GM21723 (cell line): Measurements from ENCODE around the gene POM121.
"Not testable (repeated sequence)": the region's sequence is repeated elsewhere in the genome, so short reads cannot be mapped to it uniquely, and the experiment has no call there.

Experiments
- ATAC-seq: cut with Tn5 transposase; IDR thresholded peaks from one replicate; pipeline ENCODE4 v1.9.1; 2021; ENCODE audit warnings: mild to moderate bottlenecking, moderate library complexity; ENCODE audit not compliant: unreplicated experiment

The POM121 gene

DNA sequence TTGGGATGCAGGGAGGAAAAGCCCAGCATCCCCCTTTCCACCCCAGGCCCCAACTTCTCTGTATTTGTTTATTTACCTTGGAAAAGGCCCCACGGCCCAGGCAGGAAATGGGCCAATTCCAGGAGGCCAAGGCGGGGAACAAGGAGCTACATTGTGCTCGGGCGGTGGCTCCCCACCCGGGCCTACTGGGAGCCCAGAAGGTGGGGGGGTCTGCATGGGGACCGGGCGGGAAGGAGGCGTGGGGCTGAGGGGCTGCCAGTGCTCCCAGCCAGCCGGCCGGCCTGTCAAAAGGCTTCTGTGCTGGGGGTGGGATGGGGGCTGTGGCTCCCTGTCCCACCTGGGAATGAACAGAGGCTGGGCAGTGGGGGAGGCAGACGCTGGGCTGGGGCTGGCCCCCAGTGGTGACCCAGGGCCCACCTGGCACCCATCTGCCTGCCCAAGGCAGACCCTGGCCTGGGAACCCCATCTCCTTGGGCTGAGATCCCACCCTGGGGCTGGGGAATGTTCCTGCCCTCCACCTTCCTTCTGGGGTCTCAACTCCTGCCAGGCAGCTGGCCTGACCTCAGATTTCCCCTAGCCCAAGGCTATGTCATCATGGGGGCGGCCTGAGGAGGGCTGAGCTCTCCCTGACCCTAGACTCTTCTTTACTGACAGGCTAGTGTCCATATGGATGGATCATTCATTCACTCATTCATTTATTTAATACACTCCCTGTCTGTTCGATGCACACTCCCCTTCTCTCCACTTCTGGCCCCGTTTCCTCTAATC is 65.4 kb downstream of the POM121 start:
- ATAC-seq: not testable (repeated sequence)

DNA sequence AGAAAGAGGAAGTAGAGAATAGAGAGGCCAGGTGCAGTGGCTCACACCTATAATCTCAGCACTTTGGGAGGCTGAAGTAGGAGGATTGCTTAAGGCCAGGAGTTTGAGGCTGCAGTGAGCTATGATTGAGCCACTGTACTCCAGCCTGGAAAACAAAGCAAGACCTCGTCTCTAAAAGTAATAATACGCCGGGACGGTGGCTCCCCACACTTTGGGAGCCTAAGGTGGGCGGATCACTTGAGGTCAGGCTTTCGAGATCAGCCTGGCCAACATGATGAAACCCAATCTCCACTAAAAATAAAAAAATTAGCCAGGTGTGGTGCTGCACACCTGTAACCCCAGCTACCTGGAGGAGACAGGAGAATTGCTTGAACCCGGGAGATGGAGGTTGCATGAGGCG is 70.6 kb downstream of the POM121 start:
- not testable (repeated sequence) for ATAC-seq

DNA sequence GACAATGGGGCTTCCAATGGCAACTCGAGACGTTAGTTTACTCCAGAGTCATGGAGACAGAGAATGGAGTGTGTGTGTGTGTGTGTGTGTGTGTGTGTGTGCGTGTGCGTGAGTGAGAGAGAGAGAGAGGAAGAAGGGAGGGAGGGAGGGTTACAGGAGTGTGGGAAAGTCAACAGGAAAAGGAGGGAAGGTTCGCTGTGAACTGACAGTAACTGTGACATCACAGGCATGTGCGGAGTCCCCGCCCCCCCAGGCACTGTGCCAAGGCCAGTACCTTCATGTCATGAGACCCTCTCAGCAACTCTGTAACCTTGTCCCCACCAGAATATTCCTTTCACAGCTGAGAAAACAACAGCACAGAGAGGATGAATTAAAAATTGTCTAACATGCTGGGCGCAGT is 72.6 kb downstream of the POM121 start:
- not testable (repeated sequence) for ATAC-seq

DNA sequence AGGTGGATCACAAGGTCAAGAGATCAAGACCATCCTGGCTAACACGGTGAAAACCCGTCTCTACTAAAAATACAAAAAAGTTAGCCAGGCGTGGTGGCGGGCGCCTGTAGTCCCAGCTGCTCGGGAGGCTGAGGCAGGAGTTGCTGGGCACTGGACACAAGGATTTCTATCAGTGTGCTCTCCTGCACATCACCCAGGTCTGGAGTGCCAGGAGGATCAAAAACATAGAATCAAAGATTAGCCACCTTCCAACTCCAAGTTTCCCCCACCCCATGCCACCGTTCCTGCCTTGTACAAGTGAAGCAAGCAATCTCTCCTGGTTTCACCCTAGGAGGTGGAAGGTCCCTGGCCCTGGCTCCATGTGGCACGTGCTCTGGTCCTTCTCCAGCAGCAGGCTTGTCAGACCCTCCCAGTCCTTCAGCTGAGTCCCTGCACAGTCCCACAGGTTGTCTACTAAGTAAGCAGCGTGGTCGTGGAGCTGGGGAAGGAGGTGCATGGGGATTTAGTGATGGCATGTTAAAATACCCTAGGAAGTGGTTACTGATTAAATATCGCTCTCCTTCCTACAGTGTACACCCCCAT is 73.1 kb downstream of the POM121 start:
- not testable (repeated sequence) for ATAC-seq
